Thymus (tissue), 11 donors: ENCODE data around the gene RLN3. TPM values are rescaled to one million over a fixed set of nuclear protein-coding genes. Genes with fewer than 3 reads are reported as not detected.

ENCODE experiments used
- DNase-seq, 9 donors: peaks; one replicate each; pipeline ENCODE4 v3.0.0-alpha.2; 2013; ENCODE audit warnings: low spot score in 9 of 9, low read depth in 6 of 9, missing footprints in 1 of 9
- H3K27ac ChIP-seq, 2 donors: one replicate each; pipeline ENCODE4 v1.5.1; 2013; ENCODE audit warnings: control low read depth in 1 of 2, low read depth in 1 of 2, low read length in 1 of 2, mild to moderate bottlenecking in 1 of 2, moderate library complexity in 1 of 2
- H3K27me3 ChIP-seq, 2 donors: one replicate each; pipeline ENCODE4 v1.5.1; 2013; ENCODE audit warnings: low read length in 1 of 2; ENCODE audit not compliant: control insufficient read depth in 2 of 2, insufficient read depth in 1 of 2
- H3K36me3 ChIP-seq, 2 donors: one replicate each; pipeline ENCODE4 v1.5.1; 2013; ENCODE audit warnings: low read length in 1 of 2, mild to moderate bottlenecking in 1 of 2, moderate library complexity in 1 of 2; ENCODE audit not compliant: control insufficient read depth in 2 of 2, insufficient read depth in 2 of 2
- H3K4me1 ChIP-seq, 2 donors: one replicate each; pipeline ENCODE4 v1.5.1; 2013; ENCODE audit warnings: low read length in 2 of 2; ENCODE audit not compliant: control insufficient read depth in 2 of 2, insufficient read depth in 2 of 2
- H3K4me3 ChIP-seq, 2 donors: one replicate each; pipeline ENCODE4 v1.5.1; 2013; ENCODE audit warnings: low read length in 2 of 2, control low read depth in 1 of 2, mild to moderate bottlenecking in 1 of 2
- H3K9me3 ChIP-seq, 2 donors: one replicate each; pipeline ENCODE4 v1.5.1; 2013; ENCODE audit warnings: low read length in 1 of 2, mild to moderate bottlenecking in 1 of 2; ENCODE audit not compliant: control insufficient read depth in 2 of 2, insufficient read depth in 1 of 2
- WGBS: extraction: QIAGEN DNeasy Blood & Tissue Kit; methylation state at CpG from one replicate; pipeline ENCODE4 v1.1.7; 2013; 5-methylcytosine and 5-hydroxymethylcytosine counted together
- polyA plus RNA-seq: library from polyadenylated mRNA; stranded (reverse); fragments of 200-250 nt; gene quantifications from one replicate; pipeline ENCODE4 v1.2.3, GENCODE V29; 2013
- total RNA-seq: library from RNA; stranded (reverse); fragments of 120-200 nt; gene quantifications from one replicate; pipeline ENCODE4 v1.2.4, GENCODE V29; 2013
- donor health status: healthy.

The RLN3 gene
- total and polyA plus RNA-seq, 2 donors: 0.18 TPM; not detected in 1

DNA sequence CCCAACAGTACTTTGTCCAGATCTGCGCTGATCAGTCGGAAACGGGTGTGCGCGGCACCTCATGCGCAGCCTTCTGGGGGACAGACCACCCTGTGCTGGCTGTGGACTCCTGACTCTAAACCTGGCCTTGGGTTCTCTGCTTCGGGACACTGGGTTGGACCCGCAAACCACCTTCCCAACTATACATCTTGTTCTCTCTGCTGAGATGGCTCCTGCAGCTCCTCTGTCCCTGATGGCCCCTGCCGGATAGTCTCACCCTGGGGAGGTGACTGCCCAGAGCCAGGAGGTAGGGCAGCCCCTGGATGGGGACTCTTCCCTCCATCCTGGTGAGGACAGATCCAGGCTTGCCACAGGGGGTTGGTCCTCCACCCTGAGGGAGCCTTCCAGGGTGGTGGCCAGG is 45.2 kb upstream of the RLN3 start:
- H3K27ac ChIP-seq: peak overlapping the region; percentile 36 to 56
- DNase-seq: no peak
- no peak overlapping the region for H3K4me3 ChIP-seq
- H3K4me1 ChIP-seq: peaks cover 49 to 91% of the 10 kb centered on the region in 2 donors
- H3K36me3 ChIP-seq: peaks cover 0 to 39% of the 10 kb centered on the region in 2 donors
- H3K9me3 ChIP-seq: peaks cover 0 to 3% of the 10 kb centered on the region in 2 donors
- peaks cover 0 to 12% of the 10 kb centered on the region in 2 donors for H3K27me3 ChIP-seq
- 99% methylated on average over 9 of the region's 9 CpGs for WGBS

DNA sequence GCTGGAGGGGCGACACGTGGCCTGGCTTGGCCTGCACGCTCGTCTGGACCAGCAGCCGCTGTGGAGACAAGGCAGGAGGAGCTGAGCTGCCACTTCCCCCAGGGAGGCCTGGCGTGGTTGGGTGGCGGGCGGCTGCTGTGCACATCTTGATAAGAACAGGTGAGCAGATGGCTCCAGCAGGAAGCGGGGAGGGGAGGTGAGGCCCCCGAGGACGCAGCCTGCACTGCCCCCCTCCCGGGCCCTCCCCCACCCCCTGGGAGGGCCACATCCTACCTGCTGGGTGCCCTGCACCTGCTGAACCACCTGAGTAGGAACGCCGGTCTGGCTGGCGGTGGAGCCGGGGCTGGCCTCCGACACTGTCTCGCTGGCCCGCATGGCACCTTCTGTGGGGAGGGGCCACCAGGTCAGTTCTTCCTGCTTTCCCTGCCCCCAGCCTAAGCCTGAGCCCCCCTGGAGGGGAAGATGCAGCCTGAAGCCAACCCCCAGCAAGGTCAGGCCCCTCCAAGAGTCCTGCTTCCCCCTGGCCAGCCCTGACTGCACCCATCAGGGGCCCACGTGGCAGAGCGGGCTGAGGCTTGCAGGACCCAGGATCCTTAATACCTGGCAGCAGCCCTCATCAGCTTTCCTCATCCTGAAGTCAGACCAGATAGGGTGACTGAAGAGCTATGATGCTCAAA is 44.6 kb upstream of the RLN3 start:
- Histone ChIP-seq H3K4me1 (peaks cover 52 to 92% of the 10 kb centered on the region in 2 donors), H3K36me3 (peaks cover 0 to 33% of the 10 kb centered on the region in 2 donors), H3K27me3 (peaks cover 0 to 12% of the 10 kb centered on the region in 2 donors), H3K27ac (peak overlapping the region; percentile 61 to 74), H3K9me3 (peaks cover 0 to 3% of the 10 kb centered on the region in 2 donors), H3K4me3 (no peak overlapping the region)
- peak in 4 of 9 donors; percentile 63 to 84 (median 68) for DNase-seq
- WGBS: 27% methylated on average over 21 of the region's 21 CpGs

DNA sequence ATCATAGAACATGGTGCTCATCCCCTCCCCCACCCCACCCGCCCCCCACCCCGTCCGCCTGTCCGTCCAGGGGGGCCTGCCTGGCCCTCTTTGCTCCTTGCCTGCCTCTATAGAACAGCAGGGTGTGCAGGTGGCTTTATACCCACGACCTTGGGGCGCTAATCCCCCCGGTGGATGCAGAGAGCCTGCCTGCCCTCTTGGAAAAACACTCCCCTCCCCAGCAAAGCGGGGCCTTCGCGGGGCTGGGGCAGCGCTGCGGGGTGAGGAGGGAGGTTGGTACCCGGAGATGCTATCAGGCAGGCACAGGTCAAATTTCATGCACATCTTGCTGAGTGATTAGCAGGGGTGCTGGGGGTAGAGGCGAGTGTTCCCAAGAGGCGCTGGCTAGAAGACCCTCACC is 43.8 kb upstream of the RLN3 start:
- peak in 1 of 9 donors; percentile 39 for DNase-seq
- Histone ChIP-seq H3K9me3 (peaks cover 0 to 3% of the 10 kb centered on the region in 2 donors), H3K36me3 (peaks cover 0 to 37% of the 10 kb centered on the region in 2 donors), H3K4me1 (peaks cover 48 to 93% of the 10 kb centered on the region in 2 donors), H3K4me3 (no peak overlapping the region), H3K27me3 (peaks cover 0 to 7% of the 10 kb centered on the region in 2 donors), H3K27ac (peak overlapping the region; percentile 36 to 55)
- 64% methylated on average over 15 of the region's 15 CpGs for WGBS

DNA sequence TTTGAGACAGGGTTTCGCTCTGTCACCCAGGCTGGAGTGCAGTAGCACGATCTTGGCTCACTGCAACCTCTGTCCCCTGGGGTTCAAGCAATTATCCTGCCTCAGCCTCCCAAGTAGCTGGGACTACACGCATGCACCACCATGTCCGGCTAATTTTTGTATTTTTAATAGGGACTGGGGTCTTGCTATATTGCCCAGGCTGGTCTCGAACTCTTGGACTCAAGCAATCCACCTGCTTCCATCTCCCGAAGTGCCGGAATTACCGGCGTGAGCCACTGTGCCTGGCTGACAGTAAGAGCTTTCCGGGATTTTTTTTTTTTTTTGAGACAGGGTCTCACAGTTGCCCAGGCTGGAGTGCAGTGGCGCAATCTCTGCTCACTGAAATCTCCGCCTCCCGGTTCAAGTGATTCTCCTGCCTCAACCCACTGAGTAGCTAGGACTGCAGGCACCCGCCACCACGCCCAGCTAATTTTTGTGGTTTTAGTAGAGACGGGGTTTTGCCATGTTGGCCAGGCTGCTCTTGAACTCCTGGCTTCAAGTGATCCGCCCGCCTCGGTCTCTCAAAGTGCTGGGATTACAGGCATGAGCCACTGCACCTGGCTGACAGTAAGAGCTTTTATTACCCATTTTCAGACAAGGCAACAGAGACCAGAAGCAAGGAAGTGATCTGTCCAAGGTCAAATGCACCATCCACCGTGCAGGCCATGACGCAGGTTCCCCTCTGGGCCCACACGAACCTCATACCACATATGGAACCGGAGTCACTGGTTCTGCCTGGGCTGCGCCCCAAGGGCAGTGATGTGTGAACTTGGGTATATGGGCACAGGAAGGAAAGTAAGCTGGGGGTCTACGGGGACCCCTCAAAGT is 42.8 kb upstream of the RLN3 start:
- WGBS: 86% methylated on average over 25 of the region's 25 CpGs
- no peaks in the 10 kb centered on the region for H3K27me3 ChIP-seq
- peaks cover 0 to 2% of the 10 kb centered on the region in 2 donors for H3K9me3 ChIP-seq
- H3K27ac ChIP-seq: peak overlapping the region; percentile 96 to 98
- no peak overlapping the region for H3K4me3 ChIP-seq
- peak in 1 of 9 donors; percentile 39 for DNase-seq
- peaks cover 50 to 93% of the 10 kb centered on the region in 2 donors for H3K4me1 ChIP-seq
- peaks cover 0 to 38% of the 10 kb centered on the region in 2 donors for H3K36me3 ChIP-seq

DNA sequence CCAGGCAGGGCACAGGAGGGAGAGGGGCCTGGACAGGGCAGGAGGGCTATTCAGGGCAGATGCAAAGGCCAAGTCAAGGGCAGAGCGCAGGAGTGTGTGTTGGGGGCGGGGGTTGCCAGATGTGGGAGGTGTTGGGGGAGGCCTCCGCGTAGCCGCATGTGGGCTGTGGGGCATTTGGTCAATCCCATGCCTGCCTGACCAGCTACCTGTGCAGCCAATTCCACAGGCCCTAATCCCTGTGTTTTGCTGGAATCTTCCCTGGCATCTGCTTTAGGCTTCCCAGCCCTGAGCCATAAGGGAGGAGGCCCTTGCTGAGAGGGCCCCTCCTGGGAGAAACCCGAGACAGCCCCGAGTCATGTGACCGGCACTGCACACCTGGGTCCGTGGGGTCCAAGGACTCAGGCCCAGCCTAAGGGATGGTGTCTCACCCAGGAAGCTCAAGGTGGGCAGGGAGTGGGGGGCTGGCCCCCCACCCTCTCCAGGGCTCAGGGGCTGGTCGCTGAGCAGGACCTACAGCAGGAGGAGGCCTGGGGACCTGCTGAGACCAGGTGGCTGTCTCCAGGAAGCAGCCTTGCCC is 42.1 kb upstream of the RLN3 start:
- H3K9me3 ChIP-seq: no peaks in the 10 kb centered on the region
- no peak for DNase-seq
- H3K4me3 ChIP-seq: peak overlapping the region; percentile 3 to 42
- H3K27me3 ChIP-seq: no peaks in the 10 kb centered on the region
- H3K36me3 ChIP-seq: peaks cover 0 to 31% of the 10 kb centered on the region in 2 donors
- H3K27ac ChIP-seq: peak overlapping the region; percentile 96 to 98
- 53% methylated on average over 10 of the region's 10 CpGs for WGBS
- peaks cover 50 to 89% of the 10 kb centered on the region in 2 donors for H3K4me1 ChIP-seq

DNA sequence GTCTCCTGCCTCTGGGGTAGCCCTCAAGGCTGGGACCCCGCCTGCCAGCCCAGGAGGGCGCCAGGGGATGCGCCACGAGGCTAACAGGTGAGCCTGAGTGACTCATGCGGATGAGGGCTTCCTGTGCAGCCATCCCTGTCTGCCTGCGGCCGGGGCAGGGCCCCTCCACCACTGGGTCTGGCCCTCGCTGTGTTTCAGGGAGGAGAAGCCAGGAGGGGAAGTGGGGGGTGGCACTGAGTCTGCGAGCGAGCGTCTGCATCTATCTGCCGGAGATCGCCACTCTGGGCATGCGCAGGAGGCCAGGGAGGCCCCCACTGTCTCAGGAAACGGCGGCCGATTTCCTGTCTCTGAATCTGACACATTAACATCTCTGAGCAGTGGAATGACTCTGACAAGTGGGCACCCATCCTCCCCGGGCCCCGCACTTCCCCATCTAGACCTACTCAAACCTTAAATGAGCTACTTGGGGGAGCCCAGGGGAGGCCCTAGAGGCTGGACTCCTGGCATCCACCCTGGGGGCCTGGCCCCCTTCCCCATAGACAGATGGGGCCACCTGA is 41.5 kb upstream of the RLN3 start:
- peak overlapping the region; percentile 33 to 42 for H3K4me3 ChIP-seq
- H3K27me3 ChIP-seq: no peaks in the 10 kb centered on the region
- peaks cover 50 to 87% of the 10 kb centered on the region in 2 donors for H3K4me1 ChIP-seq
- no peaks in the 10 kb centered on the region for H3K9me3 ChIP-seq
- peak; percentile 77 to 98 (median 93) for DNase-seq
- H3K36me3 ChIP-seq: peaks cover 5 to 32% of the 10 kb centered on the region in 2 donors
- 3% methylated on average over 19 of the region's 19 CpGs for WGBS
- H3K27ac ChIP-seq: peak overlapping the region; percentile 96 to 98

DNA sequence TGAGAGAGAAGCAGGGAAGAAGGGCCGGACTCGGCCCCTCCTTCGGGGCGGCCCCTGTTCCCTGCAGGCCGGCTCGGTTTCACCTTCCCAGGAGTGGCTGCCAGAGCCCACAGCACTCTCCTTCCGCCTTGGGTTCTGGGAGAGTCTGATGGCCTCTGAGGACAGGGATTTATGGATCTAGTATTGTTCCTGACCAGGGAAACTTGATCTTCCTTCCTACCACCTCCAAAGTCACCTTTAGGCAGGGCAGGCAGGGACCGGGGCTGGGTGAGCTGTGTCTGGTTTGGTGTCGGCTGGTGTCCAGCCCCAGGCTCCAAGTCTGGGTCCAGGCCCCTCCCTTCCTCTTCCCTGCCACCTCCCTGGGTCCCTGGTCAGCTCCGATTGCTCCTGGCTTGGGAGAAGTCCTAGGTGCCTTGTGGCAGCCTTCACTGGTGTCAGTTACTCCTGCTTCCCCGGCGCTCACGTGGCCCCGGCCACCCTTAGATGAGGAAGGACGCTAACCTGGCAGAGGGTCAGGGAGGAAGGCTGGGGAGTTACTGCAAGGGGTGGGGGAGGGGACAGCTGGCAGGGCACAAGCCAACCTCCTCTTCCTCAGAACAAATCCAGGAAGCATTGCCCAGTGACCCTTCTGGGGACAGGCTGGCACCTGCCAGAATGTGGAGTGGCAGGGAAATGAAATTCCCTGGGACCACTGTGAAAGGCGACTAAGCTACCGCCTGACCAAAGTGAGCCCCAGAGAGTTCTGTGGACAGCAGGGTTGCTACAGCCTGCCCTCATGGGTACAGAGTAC is 40.7 kb upstream of the RLN3 start:
- Histone ChIP-seq H3K4me1 (peaks cover 50 to 78% of the 10 kb centered on the region in 2 donors), H3K4me3 (peak overlapping the region in 1 of 2 donors; percentile 33), H3K27me3 (no peaks in the 10 kb centered on the region), H3K9me3 (no peaks in the 10 kb centered on the region), H3K36me3 (peaks cover 13 to 33% of the 10 kb centered on the region in 2 donors), H3K27ac (peak overlapping the region; percentile 96 to 98)
- whole genome bisulfite sequencing: 54% methylated on average over 17 of the region's 17 CpGs
- DNase-seq: peak in 1 of 9 donors; percentile 34

DNA sequence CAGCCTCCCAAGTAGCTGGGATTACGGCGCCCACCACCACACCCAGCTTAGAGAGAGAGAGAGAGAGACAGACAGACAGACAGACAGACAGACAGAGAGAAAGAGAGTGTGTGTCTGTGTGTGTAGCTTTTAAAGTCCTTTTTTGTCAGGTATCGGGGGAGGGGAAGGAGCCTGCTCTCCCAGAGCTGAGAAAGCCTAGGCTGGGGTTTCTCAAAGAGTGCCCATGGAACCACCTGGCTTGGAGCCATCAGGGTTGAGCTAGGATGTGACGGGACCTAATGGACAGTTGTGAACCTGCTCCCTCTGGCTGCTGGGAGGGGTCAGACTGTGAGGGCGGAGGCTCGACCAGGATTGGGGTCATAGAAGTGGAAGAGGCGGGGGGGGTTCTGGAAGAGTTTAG is 38.5 kb upstream of the RLN3 start:
- Histone ChIP-seq H3K9me3 (no peaks in the 10 kb centered on the region), H3K4me1 (peaks cover 32 to 65% of the 10 kb centered on the region in 2 donors), H3K4me3 (no peak overlapping the region), H3K27ac (peak overlapping the region in 1 of 2 donors; percentile 63), H3K27me3 (no peaks in the 10 kb centered on the region), H3K36me3 (peaks cover 24 to 34% of the 10 kb centered on the region in 2 donors)
- WGBS: 97% methylated on average over 7 of the region's 7 CpGs
- DNase-seq: peak in 1 of 9 donors; percentile 50
